A549 (cell line): ENCODE measurements around the gene GSTCD. TPM values are rescaled to one million over a fixed set of nuclear protein-coding genes. Genes with fewer than 3 reads are reported as not detected.

Experiments used
- ATAC-seq, 2 experiments: fragments of 200-7000 bp in 1 of 2; fragments of >200 bp in 1 of 2; cut with Nextera tagmentation in 1 of 2; cut with Tn5 transposase in 1 of 2; 3 replicates each; pipeline versions ENCODE4 v1.8.0 to v1.9.1; 2018 to 2020; ENCODE audit warnings: mild to moderate bottlenecking in 1 of 2, moderate library complexity in 1 of 2
- CTCF ChIA-PET: fragments of 300-600 bp; sonication (Branson Sonifier 250); formaldehyde crosslinking; extraction: SDS; loops from one replicate; lab custom pipeline; 2021; ENCODE audit warnings: antibody characterized with exemption, inconsistent platforms; lab: Yijun Ruan, JAX
- POLR2A ChIA-PET: fragments of 350-600 bp; formaldehyde crosslinking; extraction: SDS; loops from one replicate; lab custom pipeline; 2021; ENCODE audit warnings: antibody characterized with exemption, inconsistent platforms; lab: Yijun Ruan, JAX
- DNase-seq, 2 experiments: peaks; one replicate each; pipeline versions ENCODE4 v3.0.0 to v3.0.0-alpha.2; 2011 to 2016; ENCODE audit warnings: low read depth in 1 of 2, low spot score in 1 of 2
- FAIRE-seq: peaks from 2 replicates; lab custom pipeline; 2011; peaks lifted over from hg19 to GRCh38; lab: Jason Lieb, UNC
- H3K27ac ChIP-seq, 2 experiments: fragments of >200 bp; sonication (Bioruptor Twin); formaldehyde crosslinking; 3 replicates each; pipeline ENCODE4 v1.5.1; 2016 to 2017
- H3K4me1 ChIP-seq: fragments of >200 bp; sonication (Bioruptor Twin); formaldehyde crosslinking; 3 replicates; pipeline ENCODE4 v1.6.1; 2016
- H3K4me2 ChIP-seq: fragments of >200 bp; sonication (Bioruptor Twin); formaldehyde crosslinking; 3 replicates; pipeline ENCODE4 v1.6.1; 2016
- H3K4me3 ChIP-seq: fragments of >200 bp; sonication (Bioruptor Twin); formaldehyde crosslinking; 3 replicates; pipeline ENCODE4 v1.5.1; 2016
- H3K9me3 ChIP-seq: fragments of >200 bp; sonication (Bioruptor Twin); formaldehyde crosslinking; 3 replicates; pipeline ENCODE4 v1.6.1; 2016
- ATOH8 ChIP-seq: fragments of 250-450 bp; sonication (Bioruptor Pico); IDR thresholded peaks from 2 replicates; pipeline ENCODE4 v1.5.0; 2020; ENCODE audit warnings: low read depth, mild to moderate bottlenecking, moderate library complexity
- BCL3 ChIP-seq: fragments of >200 bp; sonication (Bioruptor Twin); formaldehyde crosslinking; IDR thresholded peaks from 3 replicates; pipeline ENCODE4 v1.6.1; 2016
- CBX2 ChIP-seq: fragments of 200-600 bp; sonication (generic); IDR thresholded peaks from 2 replicates; pipeline ENCODE4 v1.6.1; 2016; ENCODE audit warnings: low read depth, mild to moderate bottlenecking, borderline replicate concordance
- CBX8 ChIP-seq: fragments of 200-600 bp; sonication (generic); IDR thresholded peaks from 2 replicates; pipeline ENCODE4 v1.6.1; 2016
- CHD2 ChIP-seq: fragments of 150-350 bp; IDR thresholded peaks from 2 replicates; pipeline ENCODE4 v1.6.1; 2014; ENCODE audit warnings: low read length; ENCODE audit not compliant: partially characterized antibody
- CHD4 ChIP-seq: fragments of 200-600 bp; sonication (generic); IDR thresholded peaks from 2 replicates; pipeline ENCODE4 v1.6.1; 2016; ENCODE audit warnings: antibody characterized with exemption, mild to moderate bottlenecking, borderline replicate concordance
- CTCF ChIP-seq: fragments of >200 bp; sonication (Bioruptor Twin); formaldehyde crosslinking; IDR thresholded peaks from 3 replicates; pipeline ENCODE4 v1.5.1; 2016
- ELK1 ChIP-seq: fragments of 150-350 bp; IDR thresholded peaks from 2 replicates; pipeline ENCODE4 v1.6.1; 2014; ENCODE audit warnings: low read depth, mild to moderate bottlenecking, low read length
- EP300 ChIP-seq, 2 experiments: fragments of >200 bp; sonication (Bioruptor Twin); formaldehyde crosslinking; IDR thresholded peaks; 2 replicates in 1 of 2; 3 replicates in 1 of 2; pipeline ENCODE4 v1.6.1; 2016 to 2017
- FOSL2 ChIP-seq, 2 experiments: fragments of 450-650 bp in 1 of 2; fragments of >200 bp in 1 of 2; sonication (Bioruptor Twin) in 1 of 2; formaldehyde crosslinking; IDR thresholded peaks; 2 replicates each; pipeline versions ENCODE4 v1.5.0 to v1.6.1; 2016 to 2020; ENCODE audit warnings: mild to moderate bottlenecking in 1 of 2, moderate library complexity in 1 of 2
- HES2 ChIP-seq: fragments of >200 bp; sonication (Bioruptor Twin); formaldehyde crosslinking; IDR thresholded peaks from 2 replicates; pipeline ENCODE4 v1.6.1; 2016
- HEYL ChIP-seq: fragments of 250-450 bp; sonication (Bioruptor Pico); IDR thresholded peaks from 2 replicates; pipeline ENCODE4 v1.8.0; 2021; ENCODE audit warnings: mild to moderate bottlenecking, moderate library complexity
- HOXA7 ChIP-seq: fragments of 250-450 bp; sonication (Bioruptor Pico); IDR thresholded peaks from 2 replicates; pipeline ENCODE4 v1.5.0; 2020; ENCODE audit warnings: mild to moderate bottlenecking, moderate library complexity
- JUNB ChIP-seq: fragments of >200 bp; sonication (Bioruptor Twin); formaldehyde crosslinking; IDR thresholded peaks from 2 replicates; pipeline ENCODE4 v1.6.1; 2016
- KDM5A ChIP-seq: fragments of 200-600 bp; sonication (generic); IDR thresholded peaks from 2 replicates; pipeline ENCODE4 v1.6.1; 2016; ENCODE audit warnings: antibody characterized with exemption, mild to moderate bottlenecking
- NPAS2 ChIP-seq: fragments of 250-450 bp; sonication (Bioruptor Pico); IDR thresholded peaks from 2 replicates; pipeline ENCODE4 v1.8.0; 2022; ENCODE audit warnings: mild to moderate bottlenecking, moderate library complexity, borderline replicate concordance
- RAD21 ChIP-seq, 2 experiments: fragments of >200 bp in 1 of 2; sonication (Bioruptor Twin) in 1 of 2; formaldehyde crosslinking in 1 of 2; IDR thresholded peaks in 1 of 2; conservative IDR thresholded peaks in 1 of 2; 2 replicates in 1 of 2; 3 replicates in 1 of 2; pipeline ENCODE4 v1.6.1; 2012 to 2018; ENCODE audit warnings: inconsistent platforms in 1 of 2
- RNF2 ChIP-seq: fragments of 200-600 bp; sonication (generic); IDR thresholded peaks from 2 replicates; pipeline ENCODE4 v1.6.1; 2016; ENCODE audit warnings: low read depth, mild to moderate bottlenecking, antibody characterized with exemption, moderate library complexity, borderline replicate concordance
- SREBF2 ChIP-seq: fragments of 450-650 bp; IDR thresholded peaks from 2 replicates; pipeline ENCODE4 v1.6.1; 2014; ENCODE audit warnings: mild to moderate bottlenecking, moderate library complexity
- TFCP2L1 ChIP-seq: fragments of 250-450 bp; sonication (Bioruptor Pico); IDR thresholded peaks from 2 replicates; pipeline ENCODE4 v1.5.0; 2021; ENCODE audit warnings: mild to moderate bottlenecking
- TP53 ChIP-seq: fragments of 250-450 bp; sonication (Bioruptor Pico); IDR thresholded peaks from 2 replicates; pipeline ENCODE4 v1.5.0; 2021; ENCODE audit warnings: mild to moderate bottlenecking, moderate library complexity
- ZC3H11A ChIP-seq: fragments of 450-650 bp; IDR thresholded peaks from 2 replicates; pipeline ENCODE4 v1.6.1; 2014; ENCODE audit warnings: antibody characterized with exemption, mild to moderate bottlenecking
- ZFP36 ChIP-seq: fragments of 450-650 bp; IDR thresholded peaks from 2 replicates; pipeline ENCODE4 v1.6.1; 2014; ENCODE audit warnings: borderline replicate concordance; ENCODE audit not compliant: partially characterized antibody
- ZNF302 ChIP-seq: fragments of 250-450 bp; sonication (Bioruptor Pico); IDR thresholded peaks from 2 replicates; pipeline ENCODE4 v1.9.0; 2021; ENCODE audit warnings: inconsistent platforms, mild to moderate bottlenecking, moderate library complexity
- ZSCAN20 ChIP-seq: fragments of 250-450 bp; sonication (Bioruptor Pico); IDR thresholded peaks from 2 replicates; pipeline ENCODE4 v1.8.0; 2022; ENCODE audit warnings: mild to moderate bottlenecking, moderate library complexity
- WGBS: methylation state at CpG from one replicate; pipeline ENCODE4 v1.1.6; 2017; ENCODE audit errors: missing lambda C conversion rate; 5-methylcytosine and 5-hydroxymethylcytosine counted together
- polyA plus RNA-seq, 4 experiments: library from polyadenylated mRNA; depleted of rRNA in 3 of 4; stranded (reverse); fragments of >200 nt; fragmentation: RNase III in 1 of 4; extraction: RNeasy Plus Mini Kit Qiagen cat#74134 plus additional on column Dnase treatment in 1 of 4; gene quantifications; 2 replicates in 3 of 4; 3 replicates in 1 of 4; pipeline ENCODE4 v1.2.3, GENCODE V29; 2011 to 2017

Gene GSTCD
- polyA plus RNA-seq, 2 of the 4 experiments (the other 2 are of a cell fraction): 10.0 to 28.7 TPM

GRCh38 chr4:105831189-105831588, 122.6 kb downstream of the GSTCD start:
- FAIRE-seq (no peak), ATAC-seq (no peak), DNase-seq (no peak)
- TF ChIP-seq CBX8: no peak
- WGBS: 100% methylated on average over 2 of the region's 2 CpGs
- no peak overlapping the region for H3K4me2 ChIP-seq
- ChIA-PET CTCF (no interaction called here), POLR2A (no interaction called here)
- H3K27ac ChIP-seq: no peak overlapping the region
- no peaks in the 10 kb centered on the region for H3K4me1 ChIP-seq
- H3K4me3 ChIP-seq: no peak overlapping the region
- H3K9me3 ChIP-seq: no peaks in the 10 kb centered on the region

GRCh38 chr4:105835177-105835576, 126.6 kb downstream of the GSTCD start:
- WGBS: 90% methylated on average over 5 of the region's 6 CpGs
- H3K27ac ChIP-seq: no peak overlapping the region
- no peak overlapping the region for H3K4me3 ChIP-seq
- no peaks in the 10 kb centered on the region for H3K9me3 ChIP-seq
- DNase-seq (no peak), FAIRE-seq (no peak), ATAC-seq (no peak)
- H3K4me2 ChIP-seq: no peak overlapping the region
- POLR2A ChIA-PET: no interaction called here
- TF ChIP-seq KDM5A: no peak
- TF ChIP-seq SREBF2: no peak
- TF ChIP-seq NPAS2: no peak
- TF ChIP-seq ATOH8: no peak
- no peak for TF ChIP-seq HOXA7
- no peak for TF ChIP-seq TP53 (CRISPR knock-in tag)
- no peak for TF ChIP-seq ZSCAN20 (CRISPR knock-in tag)
- no peak for TF ChIP-seq CBX2
- TF ChIP-seq RNF2: no peak
- TF ChIP-seq BCL3: no peak
- no peak for TF ChIP-seq ZNF302
- no peak for TF ChIP-seq CBX8
- no peak for TF ChIP-seq JUNB
- no peak for TF ChIP-seq CTCF
- H3K4me1 ChIP-seq: no peaks in the 10 kb centered on the region
- CTCF ChIA-PET: no interaction called here

GRCh38 chr4:105836537-105836936, 128.0 kb downstream of the GSTCD start:
- 86% methylated on average over 1 of the region's 3 CpGs for WGBS
- ATAC-seq (no peak), FAIRE-seq (no peak), DNase-seq (no peak)
- H3K4me3 ChIP-seq: no peak overlapping the region
- H3K4me2 ChIP-seq: no peak overlapping the region
- no peaks in the 10 kb centered on the region for H3K4me1 ChIP-seq
- ChIA-PET CTCF (interaction anchor here (1.0 kb wide), 1 partner anchor 8 kb away, joined by 3 read pairs; no protein-coding TSS in a partner anchor), POLR2A (no interaction called here)
- H3K9me3 ChIP-seq: no peaks in the 10 kb centered on the region
- no peak overlapping the region for H3K27ac ChIP-seq
- TF ChIP-seq FOSL2 (IDR thresholded peaks at IDR 0.05) (no peak), FOSL2 (CRISPR knock-in tag; IDR thresholded peaks at IDR 0.05) (no peak), CBX8 (no peak), EP300 (IDR thresholded peaks at IDR 0.05) (no peak), ELK1 (no peak), CHD4 (no peak), ZNF302 (no peak), ZFP36 (no peak), RNF2 (no peak), CHD2 (no peak), HEYL (no peak), ZC3H11A (no peak), HES2 (no peak), RAD21 (conservative IDR thresholded peaks at IDR 0.05 in 1 of 2, IDR thresholded peaks at IDR 0.05 in 1 of 2) (no peak), TFCP2L1 (CRISPR knock-in tag) (no peak), ATOH8 (no peak)
